Kidney tubule cell (primary cell): ENCODE data around the gene BABAM2.
"Not testable (repeated sequence)": the region's sequence is repeated elsewhere in the genome, so short reads cannot be mapped to it uniquely, and the experiment has no call there.

Experiments used
- DNase-seq: peaks from one replicate; pipeline ENCODE4 v3.0.0-alpha.2; 2018; ENCODE audit warnings: low spot score

Gene BABAM2

DNA sequence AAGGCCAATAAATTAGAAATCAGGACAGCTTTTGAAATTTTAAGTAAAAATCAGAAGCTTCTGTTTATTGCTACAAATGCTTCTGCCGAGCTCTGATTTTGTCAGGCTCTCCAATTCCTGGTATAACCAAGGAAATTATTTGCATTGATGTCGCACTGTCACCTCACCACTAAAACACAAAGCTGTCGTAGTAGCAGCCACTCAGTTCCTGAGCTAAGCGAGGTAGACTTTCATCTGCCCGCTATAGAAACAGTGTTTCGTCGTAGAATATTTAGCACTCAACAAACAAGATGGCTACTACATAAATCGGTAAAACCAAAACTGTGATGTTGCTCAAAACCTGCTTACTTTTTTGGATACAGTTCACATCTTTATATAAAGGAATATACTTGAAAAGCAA is 360.8 kb downstream of the BABAM2 start:
- no peak for DNase-seq

GRCh38 chr2:28252311-28252710 is 361.8 kb downstream of the BABAM2 start:
- DNase-seq: no peak

DNA sequence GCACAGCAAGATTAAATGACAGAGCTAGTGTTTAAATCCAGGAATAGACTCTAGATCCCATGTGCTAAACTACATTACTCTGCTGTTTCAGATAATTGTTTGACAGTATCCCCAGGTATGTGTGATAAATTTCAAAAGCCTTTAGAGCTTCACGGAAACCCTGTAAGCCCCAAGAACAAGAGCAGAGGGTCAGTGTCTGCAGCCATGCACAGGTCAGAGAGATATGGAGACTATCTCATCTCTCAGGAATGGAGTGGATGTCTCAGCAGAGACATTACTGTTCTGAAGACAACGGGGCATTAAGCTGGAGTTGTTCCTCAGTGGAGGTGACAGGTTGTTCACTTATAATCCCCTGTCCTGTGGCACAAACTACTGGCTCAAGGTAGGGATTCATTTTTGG is 363.0 kb downstream of the BABAM2 start:
- peak; percentile 52 for DNase-seq

- not testable (repeated sequence) for DNase-seq
Observed at GRCh38 chr2:28255231-28255630, 364.7 kb downstream of the BABAM2 start.

- no peak for DNase-seq
Observed at GRCh38 chr2:28257182-28257581, 366.7 kb downstream of the BABAM2 start.

- DNase-seq: not testable (repeated sequence)
Observed at GRCh38 chr2:28259226-28259625, 368.7 kb downstream of the BABAM2 start.

DNA sequence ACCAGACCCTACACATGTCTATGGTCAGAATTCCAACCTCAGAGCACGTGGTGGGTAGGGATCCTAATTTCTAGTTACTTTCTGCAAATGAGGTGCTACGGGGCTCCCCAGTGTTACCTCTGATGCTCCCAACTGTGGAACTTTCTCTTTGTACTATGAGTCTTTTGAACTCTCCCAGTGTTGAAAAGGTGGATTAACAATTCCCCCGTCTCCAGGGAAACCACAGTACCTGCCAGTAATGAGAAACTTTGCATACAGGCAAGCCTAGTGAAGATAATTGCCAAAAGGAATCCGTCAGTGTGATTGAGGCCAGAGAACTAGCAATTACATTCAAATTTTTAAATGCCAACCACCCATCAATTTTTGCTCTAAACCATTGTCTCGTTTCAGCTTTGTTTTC is 373.2 kb downstream of the BABAM2 start:
- no peak for DNase-seq

DNA sequence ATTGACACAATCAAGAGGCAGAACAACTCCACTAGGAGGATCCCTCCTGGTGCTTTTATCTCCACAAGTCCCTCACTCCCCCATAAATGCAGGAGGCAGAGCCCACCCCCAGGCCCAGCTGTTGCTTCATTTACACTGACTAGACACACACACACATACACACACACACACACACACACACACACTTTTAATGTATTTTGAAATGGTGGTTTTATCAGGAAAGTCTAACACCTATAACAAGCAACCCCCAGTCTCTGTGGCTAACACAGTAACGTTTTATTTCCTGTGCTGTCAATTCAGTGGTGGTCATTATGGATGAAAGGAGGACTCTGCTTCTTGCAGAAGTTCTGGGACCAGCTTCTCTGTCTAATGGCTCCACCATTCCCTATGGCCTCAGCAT is 376.8 kb downstream of the BABAM2 start:
- no peak for DNase-seq

DNA sequence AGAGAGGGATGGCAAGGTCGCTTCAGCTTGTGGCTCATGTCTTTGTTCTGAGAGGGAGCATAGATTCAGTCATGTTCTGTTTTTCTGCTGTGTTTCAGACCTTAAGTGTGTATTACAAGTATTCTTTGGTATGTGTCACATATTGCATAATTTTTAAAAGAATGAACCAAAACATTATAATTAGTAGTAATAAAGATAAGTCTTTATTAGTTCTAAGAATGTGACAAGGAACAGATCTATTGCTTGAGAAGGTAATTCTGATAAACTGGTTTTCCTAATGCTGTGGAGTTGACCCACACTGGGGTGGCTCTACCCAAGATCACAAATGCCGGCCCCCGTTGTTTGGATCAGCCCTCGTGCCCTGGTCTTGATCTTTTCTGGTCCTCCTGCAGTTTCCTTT is 377.9 kb downstream of the BABAM2 start:
- no peak for DNase-seq

GRCh38 chr2:28269019-28269784 is 378.7 kb downstream of the BABAM2 start:
- DNase-seq: peak; percentile 75

DNA sequence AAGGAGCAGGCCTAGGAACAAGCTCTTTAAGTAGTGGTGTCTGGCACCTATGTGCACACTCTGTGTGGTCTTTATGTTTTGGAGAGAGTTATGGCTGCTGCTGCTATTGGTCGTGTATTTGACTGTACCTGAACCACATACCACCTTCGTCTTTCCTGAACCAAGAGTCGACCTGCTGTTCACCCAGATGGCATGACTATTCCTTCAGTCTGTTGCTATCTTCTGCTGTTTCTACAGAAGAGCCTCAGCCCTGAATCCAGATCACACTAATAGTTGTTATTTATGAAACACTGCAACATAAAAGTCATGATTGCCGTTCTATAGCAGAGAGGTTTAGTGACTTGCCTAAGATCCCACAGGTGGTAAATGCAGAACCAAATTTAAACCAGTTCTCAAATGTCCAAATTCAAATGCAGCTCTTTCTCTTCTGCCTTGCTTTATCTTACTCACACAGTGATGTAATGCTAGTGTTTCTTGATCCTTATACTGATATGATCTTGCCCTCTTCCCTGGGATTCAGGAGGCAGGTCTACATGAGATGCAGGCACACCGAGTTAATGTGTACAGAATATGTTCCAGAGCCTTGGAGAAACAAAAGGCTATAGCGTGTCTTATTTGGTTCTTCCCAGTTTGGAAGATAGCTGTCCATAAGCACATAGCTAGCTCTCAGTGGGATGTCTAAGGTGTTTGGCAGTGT is 380.1 kb downstream of the BABAM2 start:
- peak; percentile 44 for DNase-seq

- peak; percentile 39 for DNase-seq
Observed at GRCh38 chr2:28271231-28271918, 380.8 kb downstream of the BABAM2 start.

- DNase-seq: no peak
Observed at GRCh38 chr2:28271919-28272250, 381.4 kb downstream of the BABAM2 start.

DNA sequence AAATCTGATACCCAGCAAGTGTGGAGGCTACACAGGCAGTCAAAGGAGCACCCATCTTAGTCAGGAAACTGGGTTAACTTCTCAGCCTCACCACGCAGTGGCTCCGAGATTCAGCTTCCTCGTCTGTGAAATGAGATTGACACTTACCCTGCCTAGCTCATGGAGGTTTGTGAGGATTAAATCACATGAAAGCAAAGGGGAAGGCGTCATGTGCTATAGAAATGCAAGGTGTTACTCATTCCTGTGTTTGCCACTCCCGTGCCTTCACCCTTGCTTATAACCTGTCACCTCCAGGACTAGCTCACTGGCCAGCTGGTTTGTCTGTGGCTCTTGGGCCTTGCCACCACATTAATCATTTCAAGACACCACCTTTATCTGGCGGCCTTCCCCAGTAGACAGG is 383.2 kb downstream of the BABAM2 start:
- peak; percentile 89 for DNase-seq

- peak; percentile 100 for DNase-seq
Observed at GRCh38 chr2:28274911-28275685, 384.6 kb downstream of the BABAM2 start.

GRCh38 chr2:28276076-28276618 is 385.6 kb downstream of the BABAM2 start:
- peak; percentile 99 for DNase-seq

DNA sequence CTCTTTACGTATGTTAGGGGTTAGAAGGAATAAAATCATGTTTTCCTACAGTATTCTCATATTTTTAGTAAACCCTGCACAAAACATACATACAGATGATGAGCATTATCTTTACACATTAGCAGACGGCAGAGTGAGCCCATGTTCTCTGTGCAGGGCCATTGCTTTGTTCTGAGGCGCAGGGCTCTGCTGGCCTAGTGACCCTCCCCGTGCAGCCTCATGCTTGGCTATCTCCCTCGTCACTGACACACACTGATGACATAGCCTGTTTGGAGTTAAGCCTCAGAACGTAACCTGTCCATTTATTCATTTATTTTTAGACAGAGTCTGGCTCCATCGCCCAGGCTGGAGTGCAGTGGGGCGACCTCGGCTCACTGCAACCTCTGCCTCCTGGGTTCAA is 386.3 kb downstream of the BABAM2 start:
- no peak for DNase-seq

DNA sequence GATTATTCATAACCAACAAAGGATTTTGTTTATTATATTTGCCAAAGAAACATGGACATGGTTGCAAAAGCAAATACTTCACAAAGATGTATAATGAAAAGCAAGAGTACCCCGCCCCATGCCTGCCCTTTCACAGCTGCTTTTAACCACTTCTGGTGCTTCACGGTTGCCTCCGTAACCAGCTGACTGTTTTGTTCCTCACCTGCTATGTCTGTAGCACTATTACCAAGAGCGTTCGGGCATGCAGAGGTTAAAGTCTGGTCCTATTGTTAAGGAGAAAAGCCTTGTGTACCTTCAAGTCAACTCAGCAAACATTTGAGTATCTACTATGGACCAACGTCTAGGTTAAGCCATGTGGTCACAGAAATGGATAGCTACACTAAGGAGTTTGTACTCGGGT is 386.9 kb downstream of the BABAM2 start:
- DNase-seq: no peak

DNA sequence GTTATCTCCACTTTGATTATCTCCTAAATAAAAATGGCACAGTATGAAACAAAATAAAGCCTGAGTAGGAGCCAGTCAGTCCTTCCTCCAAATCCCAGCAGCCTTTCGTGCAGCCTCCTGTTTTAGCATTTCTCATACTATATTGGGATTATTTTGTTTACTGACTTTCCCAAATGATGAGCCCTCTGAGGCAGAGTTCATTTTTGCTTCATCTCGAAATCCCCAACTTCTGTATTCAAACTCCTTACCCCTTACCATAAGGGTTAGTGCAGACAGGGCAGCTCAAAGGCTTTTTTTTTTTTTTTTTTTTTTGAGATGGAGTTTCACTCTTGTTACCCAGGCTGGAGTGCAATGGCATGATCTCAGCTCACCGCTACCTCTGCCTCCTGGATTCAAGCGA is 388.8 kb downstream of the BABAM2 start:
- DNase-seq: no peak

DNA sequence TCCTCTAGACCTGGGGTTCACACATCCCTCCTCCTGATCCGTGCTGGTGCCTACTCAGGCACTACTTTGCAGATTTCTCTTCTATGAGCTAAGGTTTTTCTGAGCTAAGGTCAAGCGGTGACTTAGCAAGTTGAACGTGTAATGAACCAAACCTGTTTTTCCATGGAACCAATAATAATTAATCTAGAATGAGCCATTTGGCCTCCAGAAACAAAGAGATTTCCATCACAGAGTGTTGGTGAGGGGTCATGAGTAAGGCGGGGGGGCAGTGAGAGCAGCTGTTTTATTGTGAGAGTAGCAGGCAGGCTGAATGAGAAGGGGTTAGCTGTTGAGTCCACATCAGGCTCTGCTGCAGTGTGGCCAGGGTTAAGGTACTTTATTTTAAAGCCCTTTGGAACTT is 390.1 kb downstream of the BABAM2 start:
- DNase-seq: peak; percentile 97

- no peak for DNase-seq
Observed at GRCh38 chr2:28281739-28282138, 391.2 kb downstream of the BABAM2 start.

- DNase-seq: no peak
Observed at GRCh38 chr2:28282248-28282647, 391.7 kb downstream of the BABAM2 start.
